Posterior vena cava (tissue), 2 donors: ENCODE measurements around the gene TAS2R30. TPM values are rescaled to one million over a fixed set of nuclear protein-coding genes. Genes with fewer than 3 reads are reported as not detected.

Experiments used
- DNase-seq: peaks from one replicate; pipeline ENCODE4 v3.0.0-alpha.2; 2020; ENCODE audit warnings: low spot score
- intact Hi-C, 2 donors: fragments of 100-400 bp; cut with DNase I; formaldehyde crosslinking; loops; one replicate each; pipeline versions ENCODE4 v1.14.1 to v1.14.2; 2022 to 2023
- long read RNA-seq, 2 donors: library from polyadenylated mRNA; unstranded; transcript quantifications; one replicate each; pipeline ENCODE4 v2.0.0, GENCODE V29; 2020 to 2021
- total RNA-seq, 2 donors: library from RNA; stranded (reverse); fragmentation: NEBNext Ultra II Directional; extraction: Animal tissue kit (Norgen Biotek cat#: 25700); gene quantifications; one replicate each; pipeline ENCODE4 v1.2.1, GENCODE V29; 2021
- donor health status: DM: yes; HTN: yes; CAD: no.
- donor health status: DM: yes; HTN: yes; CAD: no.

TAS2R30 gene, protein sequence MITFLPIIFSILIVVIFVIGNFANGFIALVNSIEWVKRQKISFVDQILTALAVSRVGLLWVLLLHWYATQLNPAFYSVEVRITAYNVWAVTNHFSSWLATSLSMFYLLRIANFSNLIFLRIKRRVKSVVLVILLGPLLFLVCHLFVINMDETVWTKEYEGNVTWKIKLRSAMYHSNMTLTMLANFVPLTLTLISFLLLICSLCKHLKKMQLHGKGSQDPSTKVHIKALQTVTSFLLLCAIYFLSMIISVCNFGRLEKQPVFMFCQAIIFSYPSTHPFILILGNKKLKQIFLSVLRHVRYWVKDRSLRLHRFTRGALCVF
- total RNA-seq = 1 to 10 TPM; 4.3 to 4.4 TPM
- long read RNA-seq, donor 1 = 0 reads
- long read RNA-seq, donor 2 = 0 reads

DNA sequence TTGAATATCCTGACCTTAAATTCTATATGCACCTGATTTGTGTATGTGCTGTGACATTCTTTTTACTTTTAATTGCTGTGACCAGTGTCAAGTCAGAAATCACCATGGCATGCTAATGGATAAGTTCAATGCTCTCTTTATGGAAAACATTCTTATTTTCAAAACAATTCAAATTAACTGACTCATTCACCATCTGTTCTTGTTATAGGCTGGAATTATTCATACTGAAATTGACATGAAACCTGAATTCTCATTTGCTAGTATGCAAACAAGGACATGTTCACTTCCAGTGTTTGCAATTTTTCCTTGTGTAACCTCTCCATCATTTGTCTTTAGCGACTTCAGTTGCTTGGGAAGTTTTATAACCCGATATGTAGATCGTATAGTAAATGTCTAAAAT, at the start of gene TAS2R30:
Gene TAS2R30 (minus strand): TSS at position 340 of the 400 bp plus-strand sequence. CDS start 400 bp downstream, outside the sequence.
- intact Hi-C loops = loop anchor here in 1 of 2 donors (10.0 kb wide), 1 partner anchor 50 kb away; the partner anchor contains the start of gene TAS2R42

DNA sequence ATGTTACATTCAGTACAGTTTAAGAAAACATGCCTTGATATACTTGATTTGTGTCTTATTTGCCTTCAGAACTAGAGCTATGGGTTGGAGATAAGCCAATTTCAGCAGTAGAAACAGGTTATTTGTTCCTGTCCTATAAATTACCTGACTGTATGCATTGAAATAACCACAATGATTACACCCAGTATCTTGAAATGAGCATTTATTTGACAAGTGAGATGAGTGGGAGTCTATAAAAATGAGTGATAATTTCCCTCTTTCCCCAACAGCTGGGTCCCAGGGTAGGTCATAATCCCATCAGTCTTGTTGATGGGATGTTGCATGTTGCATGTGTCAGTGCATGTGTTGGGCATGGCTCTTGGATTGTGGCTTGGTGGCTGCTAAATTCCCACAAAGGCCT, 48.6 kb upstream of the TAS2R30 start:
- DNase-seq = no peak
- intact Hi-C loops = loop anchor here in 1 of 2 donors (10.0 kb wide), 1 partner anchor 48 kb away; the partner anchor contains the start of gene TAS2R30

More for the DNA sequence above, at the start of gene TAS2R30:
- no peak for DNase-seq

DNA sequence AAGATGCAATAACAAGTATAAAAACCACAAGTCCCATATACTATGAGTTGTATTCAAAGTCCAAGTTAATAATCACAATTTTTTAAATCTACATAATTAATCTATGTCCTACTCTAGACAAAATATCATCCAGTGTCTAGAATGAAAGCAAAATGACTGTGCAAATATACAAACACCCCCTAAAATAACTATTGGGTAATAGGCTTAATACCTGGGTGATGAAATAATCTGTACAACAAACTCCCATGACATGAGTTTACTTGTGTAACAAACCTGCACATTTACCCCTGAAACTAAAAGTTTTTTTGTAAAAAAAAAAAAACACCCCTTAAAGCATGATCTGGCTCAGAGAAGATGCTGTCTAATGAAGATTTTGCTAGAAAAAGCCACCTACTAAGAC, 48.1 kb upstream of the TAS2R30 start:
- DNase-seq = no peak
- intact Hi-C loops = loop anchor here in 1 of 2 donors (10.0 kb wide), 1 partner anchor 48 kb away; the partner anchor contains the start of gene TAS2R30

- no peak for DNase-seq
- intact Hi-C loops = loop anchor here in 1 of 2 donors (10.0 kb wide), 1 partner anchor 963 kb away; the partner anchor contains the start of gene GABARAPL1
Observed at GRCh38 chr12:11178250-11178649, 43.8 kb upstream of the TAS2R30 start.

GRCh38 chr12:11174022-11174421, 39.6 kb upstream of the TAS2R30 start:
- no peak for DNase-seq
- intact Hi-C loops = loop anchor here in 1 of 2 donors (10.0 kb wide), 1 partner anchor 959 kb away; the partner anchor contains the start of gene GABARAPL1

DNA sequence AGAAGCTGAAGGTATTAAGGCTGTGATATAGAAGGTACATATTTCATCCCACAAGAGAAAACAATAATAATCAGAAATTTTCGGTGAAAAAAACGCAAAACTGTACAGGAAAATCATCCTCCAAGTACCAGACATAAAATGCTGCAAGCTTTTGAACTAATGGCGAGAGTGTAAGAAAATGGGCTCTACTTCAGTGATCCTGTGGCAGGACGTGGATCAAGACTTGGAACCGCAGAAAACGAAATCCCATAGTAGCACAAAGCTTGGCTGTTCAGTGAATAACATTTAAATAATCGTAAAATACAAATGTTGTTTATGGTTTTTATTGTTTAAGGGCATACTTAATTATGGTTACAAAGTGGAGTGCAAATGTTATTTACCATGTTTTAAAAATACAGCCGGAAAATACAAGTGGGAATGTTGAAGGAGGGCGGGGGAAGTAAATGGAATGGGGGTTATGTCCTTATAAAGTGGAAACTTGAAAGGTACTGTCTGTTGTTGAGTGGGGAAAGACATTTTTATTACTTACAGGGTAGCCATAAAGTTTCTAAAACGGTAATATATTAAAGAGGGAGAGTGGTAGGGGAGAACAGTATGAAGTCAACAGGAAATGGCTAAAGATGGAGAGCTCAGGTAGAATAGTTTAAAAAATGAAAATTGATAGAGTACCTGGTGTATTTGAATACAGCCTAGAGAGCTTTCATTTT, 37.7 kb upstream of the TAS2R30 start:
- intact Hi-C loops = loop anchor here in 1 of 2 donors (10.0 kb wide), 1 partner anchor 957 kb away; the partner anchor contains the start of gene GABARAPL1
- no peak for DNase-seq

GRCh38 chr12:11171145-11171968, 36.9 kb upstream of the TAS2R30 start, which contains the start of gene SMIM10L1:
SMIM10L1 (plus strand) TSS chr12:11171194; CDS start chr12:11171357, 163 bp downstream.
- intact Hi-C loops = loop anchor here in 1 of 2 donors (10.0 kb wide), 1 partner anchor 957 kb away; the partner anchor contains the start of gene GABARAPL1
- DNase-seq = peak; percentile 98

- no peak for DNase-seq
- intact Hi-C loops = loop anchor here in 1 of 2 donors (10.0 kb wide), 1 partner anchor 956 kb away; the partner anchor contains the start of gene GABARAPL1
Observed at GRCh38 chr12:11170810-11171144, 36.3 kb upstream of the TAS2R30 start.

DNA sequence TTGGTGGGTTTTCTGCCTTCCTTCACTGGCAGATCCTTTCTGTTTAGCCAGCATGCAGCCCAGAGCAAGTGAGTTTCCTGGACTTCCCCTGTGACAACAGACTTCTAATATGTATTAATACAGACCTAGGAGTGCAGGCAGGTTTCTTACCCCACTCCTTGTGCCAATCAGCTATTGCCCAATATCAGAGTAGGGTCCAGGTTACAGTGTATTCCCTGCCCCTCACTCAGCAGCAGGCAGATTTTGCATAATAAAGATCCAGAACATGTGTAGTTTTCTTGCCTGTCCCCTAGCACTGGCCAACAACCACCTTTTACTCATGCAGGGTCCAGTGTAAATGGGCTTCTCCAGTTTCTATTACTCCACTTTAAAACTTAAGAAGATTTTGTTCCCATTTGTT, 31.9 kb upstream of the TAS2R30 start:
- no peak for DNase-seq
- intact Hi-C loops = no loop called here

DNA sequence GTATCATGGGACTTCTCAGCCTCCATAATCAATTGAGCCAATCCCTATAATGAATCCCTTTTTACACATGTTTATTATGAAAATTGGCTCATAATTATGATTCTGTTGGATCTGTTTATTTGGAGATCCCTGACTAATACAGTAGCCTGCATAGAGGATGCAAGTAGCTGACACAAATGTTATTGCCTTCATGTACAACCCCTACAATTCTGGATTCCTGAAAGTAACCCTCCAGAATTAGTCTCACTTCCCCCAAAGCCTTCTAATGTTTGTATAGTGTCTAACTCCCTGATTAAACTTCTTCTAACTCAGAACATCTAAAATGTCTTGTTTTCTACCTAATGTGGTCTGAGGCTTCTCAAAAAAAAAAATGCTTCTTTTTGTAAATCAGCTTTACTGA, 29.9 kb upstream of the TAS2R30 start:
- intact Hi-C loops = no loop called here
- no peak for DNase-seq

DNA sequence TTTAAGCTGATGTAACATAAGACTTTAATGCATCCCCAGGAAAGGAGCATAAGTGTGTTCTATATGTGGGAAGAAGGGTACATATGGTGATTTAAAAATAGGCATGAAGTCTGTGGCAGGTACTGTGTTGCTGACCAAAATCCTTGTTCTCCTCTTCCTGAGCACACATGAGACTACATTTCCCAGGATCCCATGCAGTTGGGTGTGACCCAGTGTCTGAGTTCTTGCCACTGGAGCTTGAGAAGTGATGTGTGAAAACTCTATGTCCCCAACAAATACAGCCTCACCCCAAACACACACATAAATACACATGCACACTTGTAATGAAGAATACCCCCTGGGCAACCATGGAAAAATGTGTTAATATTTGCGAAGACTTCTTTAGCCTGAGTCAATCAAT, 28.1 kb upstream of the TAS2R30 start:
- DNase-seq = no peak

DNA sequence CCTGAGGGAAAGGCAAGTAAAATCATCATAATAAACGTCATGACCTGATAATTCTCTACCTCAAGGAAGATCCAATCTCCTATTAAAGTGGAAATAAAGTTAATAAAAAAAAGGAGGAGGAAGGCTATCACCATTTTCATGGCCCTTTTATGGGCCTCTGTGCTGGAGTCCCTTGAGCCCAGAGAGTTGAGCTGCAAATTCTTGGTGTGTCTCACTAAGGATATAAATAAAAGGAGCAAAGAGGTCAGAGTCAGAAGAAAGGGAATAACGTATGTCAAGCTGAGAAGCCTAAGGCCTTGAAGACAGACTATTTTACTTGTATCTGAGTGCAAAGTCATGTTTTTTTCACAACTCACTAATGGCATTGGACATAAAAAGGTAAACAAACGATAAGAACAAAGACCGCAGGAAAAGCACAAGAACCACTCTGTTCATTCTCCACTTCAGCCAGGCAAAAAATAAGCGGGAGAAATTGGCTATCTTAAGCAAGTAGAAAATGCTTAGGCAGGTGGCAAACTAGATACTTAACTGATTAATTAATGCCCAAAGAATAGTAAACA, 24.5 kb upstream of the TAS2R30 start:
- no peak for DNase-seq
- intact Hi-C loops = no loop called here

More for the DNA sequence above, 28.1 kb upstream of the TAS2R30 start:
- intact Hi-C loops = no loop called here

DNA sequence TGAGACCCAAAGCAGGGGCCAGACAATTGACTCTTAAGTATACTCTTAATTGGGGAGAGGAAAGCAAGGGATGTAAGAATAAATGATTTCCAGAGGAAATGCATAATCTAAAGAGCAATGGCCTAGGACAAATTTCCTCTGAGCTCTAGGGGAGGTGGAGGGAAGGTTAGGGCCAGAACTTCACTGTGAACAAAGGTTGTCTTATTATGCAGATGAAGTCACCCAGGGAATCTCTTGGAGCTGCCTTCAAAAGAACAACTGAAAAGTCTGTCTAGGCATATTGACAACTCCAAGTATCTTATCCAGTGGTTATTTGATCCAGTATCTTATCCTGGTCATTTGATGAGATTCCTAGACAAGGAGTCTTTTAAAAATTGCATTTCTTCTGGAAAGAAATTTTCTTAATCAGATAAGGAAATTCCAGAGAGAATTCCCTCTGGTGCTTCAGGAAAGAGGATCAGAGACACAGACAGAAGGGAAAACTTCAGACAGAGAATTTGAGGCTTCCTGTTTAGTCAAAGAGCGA, 20.0 kb upstream of the TAS2R30 start:
- intact Hi-C loops = no loop called here
- no peak for DNase-seq

- intact Hi-C loops = no loop called here
- no peak for DNase-seq
Observed at GRCh38 chr12:11152725-11153124, 18.3 kb upstream of the TAS2R30 start.

DNA sequence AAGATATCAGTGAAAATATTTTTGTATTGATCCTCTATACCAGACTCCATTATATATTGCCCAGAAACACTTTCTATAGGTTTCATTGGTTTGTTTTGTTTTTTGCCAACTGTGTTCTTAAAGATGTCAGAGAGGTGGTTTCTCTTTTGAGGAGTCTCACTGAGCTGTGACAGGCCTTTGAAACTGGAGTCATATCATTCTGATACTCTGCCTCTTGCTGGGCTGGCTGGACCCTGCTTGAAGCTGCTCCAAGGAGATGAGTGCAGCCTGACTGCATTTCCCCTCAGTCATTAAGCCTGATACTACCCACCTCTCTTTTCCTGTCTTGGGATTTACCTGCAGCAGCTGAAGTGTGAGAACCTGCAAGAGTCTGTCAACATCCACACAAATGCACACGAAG, 16.4 kb upstream of the TAS2R30 start:
- DNase-seq = no peak
- intact Hi-C loops = no loop called here

DNA sequence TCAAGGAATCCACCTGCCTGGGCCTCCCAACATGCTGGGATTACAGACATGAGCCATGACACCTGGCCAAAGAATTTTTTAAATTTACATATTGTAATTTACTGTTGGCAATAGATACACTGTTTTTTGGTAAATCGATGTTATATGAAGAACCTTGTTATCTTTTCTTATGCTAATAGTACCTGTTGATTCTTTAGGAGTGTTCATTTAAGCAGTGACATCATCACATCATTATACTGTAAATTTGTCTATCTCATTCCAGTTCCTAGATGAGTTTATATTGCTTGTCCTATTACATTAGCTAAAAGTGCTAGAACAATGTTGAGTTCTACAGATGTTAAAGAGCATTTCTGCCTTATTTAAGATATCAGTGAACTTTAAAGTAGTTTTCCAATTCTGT, 13.0 kb upstream of the TAS2R30 start:
- intact Hi-C loops = no loop called here
- DNase-seq = no peak

- intact Hi-C loops = no loop called here
- DNase-seq = no peak
Observed at GRCh38 chr12:11144297-11144696, 9.9 kb upstream of the TAS2R30 start.

GRCh38 chr12:11143352-11143751, 8.9 kb upstream of the TAS2R30 start:
- DNase-seq = no peak
- intact Hi-C loops = no loop called here
